Esophagus muscularis mucosa (tissue), 4 donors: ENCODE data around the gene IQSEC3. TPM values are rescaled to one million over a fixed set of nuclear protein-coding genes. Genes with fewer than 3 reads are reported as not detected.

Experiments
- DNase-seq: peaks from one replicate; pipeline ENCODE4 v3.0.0-alpha.2; 2017; ENCODE audit errors: extremely low spot score
- H3K27ac ChIP-seq, 4 donors: fragments of 200-600 bp; sonication (generic); replicated peaks in 1 of 4; 1 replicate in 3 of 4; 2 replicates in 1 of 4; pipeline ENCODE4 v1.5.1; 2016 to 2019; ENCODE audit warnings: mild to moderate bottlenecking in 1 of 4
- H3K27me3 ChIP-seq, 4 donors: fragments of 200-600 bp; sonication (generic); one replicate each; pipeline versions ENCODE4 v1.5.1 to v1.6.0; 2016 to 2019
- H3K36me3 ChIP-seq, 4 donors: fragments of 200-600 bp; sonication (generic); one replicate each; pipeline ENCODE4 v1.5.1; 2016 to 2019
- H3K4me1 ChIP-seq, 4 donors: fragments of 200-600 bp; sonication (generic); one replicate each; pipeline ENCODE4 v1.5.1; 2016 to 2019
- H3K4me3 ChIP-seq, 4 donors: fragments of 200-600 bp; sonication (generic); 1 replicate in 2 of 4; 2 replicates in 2 of 4; pipeline ENCODE4 v1.5.1; 2016 to 2019; ENCODE audit warnings: mild to moderate bottlenecking in 4 of 4, moderate library complexity in 1 of 4
- H3K9me3 ChIP-seq, 4 donors: fragments of 200-600 bp; sonication (generic); 1 replicate in 3 of 4; 2 replicates in 1 of 4; pipeline ENCODE4 v1.5.1; 2016 to 2019
- EP300 ChIP-seq: sonication (generic); formaldehyde crosslinking; IDR thresholded peaks from one replicate; pipeline ENCODE4 v1.6.1; 2017; ENCODE audit warnings: antibody characterized with exemption
- POLR2A ChIP-seq: fragments of 450-650 bp; IDR thresholded peaks from one replicate; pipeline ENCODE4 v1.6.1; 2017; ENCODE audit warnings: antibody characterized with exemption, moderate library complexity, mild to moderate bottlenecking, low read depth
- POLR2AphosphoS5 ChIP-seq, 2 donors: sonication (generic); formaldehyde crosslinking; IDR thresholded peaks; one replicate each; pipeline ENCODE4 v1.6.1; 2017; ENCODE audit warnings: antibody characterized with exemption in 2 of 2
- WGBS: methylation state at CpG from one replicate; pipeline ENCODE4 v1.1.5; 2018; 5-methylcytosine and 5-hydroxymethylcytosine counted together
- intact Hi-C: fragments of 100-400 bp; cut with DNase I; formaldehyde crosslinking; loops from one replicate; pipeline ENCODE4 v1.15.1; 2023
- total RNA-seq, 4 donors: library from RNA; depleted of rRNA; stranded (reverse); fragments of >200 nt; gene quantifications; one replicate each; pipeline versions ENCODE4 v1.1.0 to v1.2.1, GENCODE V29; 2016
- TF ChIP-seq, protein P1 (sequence below), 3 experiments: fragments of 200-600 bp in 2 of 3; fragments of 450-650 bp in 1 of 3; sonication (generic) in 2 of 3; IDR thresholded peaks; one replicate each; pipeline ENCODE4 v1.5.1; 2017 to 2019; ENCODE audit warnings: antibody characterized with exemption in 3 of 3, mild to moderate bottlenecking in 2 of 3, moderate library complexity in 1 of 3

IQSEC3 gene
- total RNA-seq, 4 donors from 2014 or later = 0.26 to 2.3 (median 1.4) TPM

- Histone ChIP-seq H3K9me3 (no peaks in the 10 kb centered on the region), H3K27me3 (peaks cover 0 to 66% (median 0%) of the 10 kb centered on the region in 4 donors), H3K4me3 (no peak overlapping the region), H3K36me3 (no peaks in the 10 kb centered on the region), H3K4me1 (peaks cover 7 to 18% (median 11%) of the 10 kb centered on the region in 4 donors), H3K27ac (no peak overlapping the region)
- intact Hi-C loops = no loop called here
- DNase-seq = no peak
- TF ChIP-seq, protein P1, sequence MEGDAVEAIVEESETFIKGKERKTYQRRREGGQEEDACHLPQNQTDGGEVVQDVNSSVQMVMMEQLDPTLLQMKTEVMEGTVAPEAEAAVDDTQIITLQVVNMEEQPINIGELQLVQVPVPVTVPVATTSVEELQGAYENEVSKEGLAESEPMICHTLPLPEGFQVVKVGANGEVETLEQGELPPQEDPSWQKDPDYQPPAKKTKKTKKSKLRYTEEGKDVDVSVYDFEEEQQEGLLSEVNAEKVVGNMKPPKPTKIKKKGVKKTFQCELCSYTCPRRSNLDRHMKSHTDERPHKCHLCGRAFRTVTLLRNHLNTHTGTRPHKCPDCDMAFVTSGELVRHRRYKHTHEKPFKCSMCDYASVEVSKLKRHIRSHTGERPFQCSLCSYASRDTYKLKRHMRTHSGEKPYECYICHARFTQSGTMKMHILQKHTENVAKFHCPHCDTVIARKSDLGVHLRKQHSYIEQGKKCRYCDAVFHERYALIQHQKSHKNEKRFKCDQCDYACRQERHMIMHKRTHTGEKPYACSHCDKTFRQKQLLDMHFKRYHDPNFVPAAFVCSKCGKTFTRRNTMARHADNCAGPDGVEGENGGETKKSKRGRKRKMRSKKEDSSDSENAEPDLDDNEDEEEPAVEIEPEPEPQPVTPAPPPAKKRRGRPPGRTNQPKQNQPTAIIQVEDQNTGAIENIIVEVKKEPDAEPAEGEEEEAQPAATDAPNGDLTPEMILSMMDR (IDR thresholded peaks at IDR 0.05) = no peak
- no peak for TF ChIP-seq POLR2A
- no peak for TF ChIP-seq POLR2AphosphoS5 (IDR thresholded peaks at IDR 0.05)
- TF ChIP-seq EP300 = no peak
- 82% methylated on average over 17 of the region's 17 CpGs for WGBS
These were observed 103.2 kb downstream of the IQSEC3 start for GRCh38 chr12:169528-170370.

DNA sequence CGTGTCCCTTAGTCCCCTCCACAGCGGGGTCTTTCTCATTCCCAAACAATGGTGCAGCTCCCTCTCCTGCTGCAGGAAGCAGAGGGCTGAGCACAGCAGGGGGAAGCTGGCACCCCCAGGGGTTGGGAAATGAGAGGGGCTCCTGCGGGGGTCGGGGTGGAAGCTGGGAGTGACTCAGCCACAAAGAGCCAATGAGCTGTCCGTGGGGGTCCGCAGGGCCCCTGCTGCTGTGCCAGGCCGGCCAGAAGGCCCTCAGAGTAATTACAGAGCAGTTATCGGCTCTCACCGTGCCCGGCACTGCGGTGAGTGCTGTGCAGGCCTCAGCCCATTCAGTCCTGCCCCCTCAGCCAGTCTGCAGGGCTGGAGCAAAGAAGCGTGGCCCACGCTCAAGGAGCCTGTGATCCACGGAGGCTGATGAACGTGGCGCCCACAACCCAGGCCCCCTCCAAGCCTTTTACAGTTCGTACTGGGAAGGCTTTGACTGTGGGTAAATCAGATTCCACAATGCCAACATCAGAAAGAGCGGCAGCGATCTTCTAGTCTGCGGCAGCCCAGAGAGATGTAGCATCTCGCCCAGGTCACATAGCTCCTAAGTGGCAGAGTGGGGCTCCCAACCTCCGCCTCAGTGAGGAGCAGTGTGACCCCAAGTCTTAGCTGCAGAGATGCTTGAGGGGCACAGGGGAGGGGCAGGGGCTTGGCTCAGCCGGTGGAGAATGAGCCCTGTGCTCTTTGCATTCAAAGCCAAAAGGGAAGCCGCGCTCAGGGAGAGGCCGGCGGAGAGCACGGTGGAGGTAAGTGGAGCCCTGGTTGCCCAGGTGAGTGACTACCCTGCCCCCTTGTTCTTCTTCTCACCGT lies 104.0 kb downstream of the IQSEC3 start:
- peaks cover 11 to 20% (median 17%) of the 10 kb centered on the region in 4 donors for H3K4me1 ChIP-seq
- no peak for DNase-seq
- WGBS = 92% methylated on average over 25 of the region's 29 CpGs
- H3K36me3 ChIP-seq = no peaks in the 10 kb centered on the region
- H3K4me3 ChIP-seq = no peak overlapping the region
- intact Hi-C loops = no loop called here
- TF ChIP-seq POLR2A (no peak), POLR2AphosphoS5 (IDR thresholded peaks at IDR 0.05) (no peak), EP300 (no peak)
- TF ChIP-seq, protein P1 (IDR thresholded peaks at IDR 0.05) = no peak
- peaks cover 0 to 66% (median 0%) of the 10 kb centered on the region in 4 donors for H3K27me3 ChIP-seq
- no peak overlapping the region for H3K27ac ChIP-seq
- H3K9me3 ChIP-seq = no peaks in the 10 kb centered on the region

DNA sequence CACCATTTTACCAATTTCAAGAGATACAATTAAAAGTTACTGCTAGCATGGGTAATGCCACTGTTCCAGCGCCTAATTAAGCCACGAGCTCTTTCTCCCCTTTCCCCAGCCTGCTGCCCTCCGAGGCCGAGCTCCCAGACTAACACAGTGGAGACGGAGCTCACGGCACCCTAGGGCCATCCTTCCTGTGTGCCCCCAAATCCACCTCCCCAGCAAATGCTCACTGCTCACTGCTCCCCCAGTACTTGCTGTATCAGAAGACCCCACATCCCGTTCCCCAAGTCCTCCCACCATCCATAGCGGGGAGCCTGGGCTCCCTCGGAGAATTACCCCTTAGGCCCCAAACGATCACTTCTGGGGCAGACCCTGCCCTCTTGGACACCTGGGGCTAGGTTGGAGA lies 104.7 kb downstream of the IQSEC3 start:
- H3K36me3 ChIP-seq = no peaks in the 10 kb centered on the region
- 87% methylated on average over 9 of the region's 10 CpGs for WGBS
- peaks cover 0 to 60% (median 0%) of the 10 kb centered on the region in 4 donors for H3K27me3 ChIP-seq
- H3K4me1 ChIP-seq = peaks cover 13 to 26% (median 20%) of the 10 kb centered on the region in 4 donors
- TF ChIP-seq POLR2A = no peak
- no peak for TF ChIP-seq EP300
- TF ChIP-seq, protein P1 (IDR thresholded peaks at IDR 0.05) = no peak
- no peak for TF ChIP-seq POLR2AphosphoS5 (IDR thresholded peaks at IDR 0.05)
- no peak for DNase-seq
- H3K9me3 ChIP-seq = no peaks in the 10 kb centered on the region
- H3K27ac ChIP-seq = no peak overlapping the region
- no peak overlapping the region for H3K4me3 ChIP-seq
- intact Hi-C loops = no loop called here

GRCh38 chr12:171743-172676 lies 105.4 kb downstream of the IQSEC3 start:
- TF ChIP-seq EP300 (no peak), POLR2AphosphoS5 (IDR thresholded peaks at IDR 0.05) (no peak), POLR2A (no peak)
- TF ChIP-seq, protein P1 (IDR thresholded peaks at IDR 0.05) = no peak
- no peak overlapping the region for H3K27ac ChIP-seq
- peaks cover 0 to 60% (median 0%) of the 10 kb centered on the region in 4 donors for H3K27me3 ChIP-seq
- 67% methylated on average over 18 of the region's 18 CpGs for WGBS
- no peak for DNase-seq
- intact Hi-C loops = no loop called here
- H3K36me3 ChIP-seq = no peaks in the 10 kb centered on the region
- peaks cover 21 to 33% (median 28%) of the 10 kb centered on the region in 4 donors for H3K4me1 ChIP-seq
- H3K4me3 ChIP-seq = no peak overlapping the region
- no peaks in the 10 kb centered on the region for H3K9me3 ChIP-seq
